ENCODE measurements around the gene CYP4A22. TPM values are rescaled to one million over a fixed set of nuclear protein-coding genes. Genes with fewer than 3 reads are reported as not detected.

CYP4A22 gene
- total and polyA plus RNA-seq, 5 donors from 2014 or later, result not detected

- peaks cover 20% of the 10 kb centered on the region for H3K27me3 Mint-ChIP-seq
- ATAC-seq (ENCODE audit: low read depth in 2 of 2), result peak; percentile 63 to 70
- H3K4me1 Mint-ChIP-seq, result peaks cover 0 to 23% (median 8%) of the 10 kb centered on the region in 4 donors
- Histone ChIP-seq H3K4me1 (ENCODE audit: control insufficient read depth, insufficient read depth, low read length, poor library complexity, severe bottlenecking) (peaks cover 8% of the 10 kb centered on the region), H3K27ac (ENCODE audit: insufficient read depth, low read length, poor library complexity, severe bottlenecking) (no peak overlapping the region), H3K36me3 (ENCODE audit: control insufficient read depth, insufficient read depth, low read length) (no peaks in the 10 kb centered on the region), H3K9me3 (ENCODE audit: control insufficient read depth in 2 of 2, low read length in 2 of 2) (no peaks in the 10 kb centered on the region), H3K4me3 (ENCODE audit: low read depth, low read length) (peak overlapping the region; percentile 66), H3K27me3 (ENCODE audit: control insufficient read depth, insufficient read depth, low read length) (peaks cover 10% of the 10 kb centered on the region)
- peaks cover 0 to 2% (median 0%) of the 10 kb centered on the region in 7 donors for H3K9me3 Mint-ChIP-seq
- H3K4me3 Mint-ChIP-seq, result peak overlapping the region; percentile 17 to 89 (median 83)
- H3K27ac Mint-ChIP-seq, result peak overlapping the region in 2 of 3 donors; percentile 19 to 68
- DNase-seq, result peak; percentile 44 to 78 (median 56)
- peaks cover 4% of the 10 kb centered on the region for H3K36me3 Mint-ChIP-seq
Measured at GRCh38 chr1:47179017-47179987, 42.1 kb downstream of the CYP4A22 start.

DNA sequence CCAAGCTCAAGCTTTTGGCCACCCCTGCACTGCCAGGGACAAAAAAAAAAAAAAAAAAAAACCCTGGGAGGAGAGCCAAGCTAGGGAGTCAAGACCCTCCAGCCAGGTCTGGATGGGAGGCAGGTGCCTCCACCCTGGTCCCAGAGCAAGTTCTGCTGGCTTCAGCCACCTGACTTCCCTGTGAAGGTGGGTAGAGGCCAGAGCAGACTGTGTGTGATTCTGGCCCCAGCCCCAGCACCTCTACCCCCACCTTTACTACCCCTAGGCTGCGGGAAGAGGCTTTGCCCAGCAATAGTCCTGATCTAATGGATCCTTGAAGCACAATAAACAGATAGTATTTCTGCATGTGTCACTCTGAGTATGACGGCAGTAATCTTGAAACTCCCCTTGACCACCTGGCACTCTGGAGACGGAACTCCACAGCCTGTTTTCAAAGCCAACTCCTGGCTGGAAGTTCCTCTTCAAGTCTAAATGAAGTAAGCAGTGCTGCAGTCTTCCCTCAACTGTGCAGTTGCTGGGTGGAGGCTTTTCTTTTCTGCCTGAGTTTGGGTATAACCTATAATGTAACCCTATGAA lies 42.8 kb downstream of the CYP4A22 start:
- peaks cover 8% of the 10 kb centered on the region for H3K4me1 ChIP-seq (ENCODE audit: control insufficient read depth, insufficient read depth, low read length, poor library complexity, severe bottlenecking)
- peaks cover 4% of the 10 kb centered on the region for H3K36me3 Mint-ChIP-seq
- peaks cover 10% of the 10 kb centered on the region for H3K27me3 ChIP-seq (ENCODE audit: control insufficient read depth, insufficient read depth, low read length)
- peaks cover 0 to 23% (median 8%) of the 10 kb centered on the region in 4 donors for H3K4me1 Mint-ChIP-seq
- H3K27ac ChIP-seq (ENCODE audit: insufficient read depth, low read length, poor library complexity, severe bottlenecking), result no peak overlapping the region
- ATAC-seq (ENCODE audit: low read depth in 2 of 2) (no peak), DNase-seq (no peak)
- no peaks in the 10 kb centered on the region for H3K36me3 ChIP-seq (ENCODE audit: control insufficient read depth, insufficient read depth, low read length)
- H3K4me3 Mint-ChIP-seq, result no peak overlapping the region
- peaks cover 16% of the 10 kb centered on the region for H3K27me3 Mint-ChIP-seq
- H3K4me3 ChIP-seq (ENCODE audit: low read depth, low read length), result no peak overlapping the region
- no peaks in the 10 kb centered on the region for H3K9me3 ChIP-seq (ENCODE audit: control insufficient read depth in 2 of 2, low read length in 2 of 2)
- peaks cover 0 to 2% (median 0%) of the 10 kb centered on the region in 7 donors for H3K9me3 Mint-ChIP-seq
- no peak overlapping the region for H3K27ac Mint-ChIP-seq

DNA sequence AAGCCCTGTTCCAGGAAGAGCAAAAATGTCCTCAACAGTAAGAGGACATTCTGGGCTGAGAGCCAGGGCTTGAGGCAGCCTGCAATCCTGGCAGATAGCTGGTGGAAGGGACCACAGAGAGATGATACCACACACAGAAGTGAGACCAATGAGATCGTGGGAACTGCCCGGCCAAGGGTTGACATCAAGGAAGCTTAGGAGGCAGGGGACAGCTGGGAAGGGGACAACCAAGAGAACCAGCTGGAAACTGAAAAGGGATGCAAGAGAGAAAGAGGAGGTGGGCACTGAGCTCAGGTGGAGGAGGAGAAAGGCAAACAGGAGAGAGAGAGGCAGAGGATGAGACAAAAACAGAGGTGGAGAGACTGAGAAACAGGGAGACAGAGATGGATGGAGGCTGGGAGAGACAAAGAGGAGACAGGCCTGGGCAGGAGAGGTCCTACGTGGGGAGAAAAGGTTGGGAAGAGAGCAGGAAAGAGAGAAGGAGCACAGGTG lies 43.4 kb downstream of the CYP4A22 start:
- Histone ChIP-seq H3K4me1 (ENCODE audit: control insufficient read depth, insufficient read depth, low read length, poor library complexity, severe bottlenecking) (peaks cover 8% of the 10 kb centered on the region), H3K27ac (ENCODE audit: insufficient read depth, low read length, poor library complexity, severe bottlenecking) (no peak overlapping the region), H3K36me3 (ENCODE audit: control insufficient read depth, insufficient read depth, low read length) (no peaks in the 10 kb centered on the region), H3K27me3 (ENCODE audit: control insufficient read depth, insufficient read depth, low read length) (peaks cover 10% of the 10 kb centered on the region), H3K9me3 (ENCODE audit: control insufficient read depth in 2 of 2, low read length in 2 of 2) (no peaks in the 10 kb centered on the region), H3K4me3 (ENCODE audit: low read depth, low read length) (no peak overlapping the region)
- no peak for DNase-seq
- H3K36me3 Mint-ChIP-seq, result peaks cover 4% of the 10 kb centered on the region
- peaks cover 0 to 18% (median 8%) of the 10 kb centered on the region in 4 donors for H3K4me1 Mint-ChIP-seq
- H3K4me3 Mint-ChIP-seq, result peak overlapping the region in 1 of 4 donors; percentile 17
- no peak for ATAC-seq (ENCODE audit: low read depth in 2 of 2)
- peaks cover 16% of the 10 kb centered on the region for H3K27me3 Mint-ChIP-seq
- peaks cover 0 to 2% (median 0%) of the 10 kb centered on the region in 7 donors for H3K9me3 Mint-ChIP-seq
- H3K27ac Mint-ChIP-seq, result peak overlapping the region in 1 of 3 donors; percentile 63

- peaks cover 16% of the 10 kb centered on the region for H3K27me3 Mint-ChIP-seq
- no peak overlapping the region for H3K27ac Mint-ChIP-seq
- DNase-seq, result no peak
Measured at GRCh38 chr1:47181095-47181954, 44.1 kb downstream of the CYP4A22 start.

DNA sequence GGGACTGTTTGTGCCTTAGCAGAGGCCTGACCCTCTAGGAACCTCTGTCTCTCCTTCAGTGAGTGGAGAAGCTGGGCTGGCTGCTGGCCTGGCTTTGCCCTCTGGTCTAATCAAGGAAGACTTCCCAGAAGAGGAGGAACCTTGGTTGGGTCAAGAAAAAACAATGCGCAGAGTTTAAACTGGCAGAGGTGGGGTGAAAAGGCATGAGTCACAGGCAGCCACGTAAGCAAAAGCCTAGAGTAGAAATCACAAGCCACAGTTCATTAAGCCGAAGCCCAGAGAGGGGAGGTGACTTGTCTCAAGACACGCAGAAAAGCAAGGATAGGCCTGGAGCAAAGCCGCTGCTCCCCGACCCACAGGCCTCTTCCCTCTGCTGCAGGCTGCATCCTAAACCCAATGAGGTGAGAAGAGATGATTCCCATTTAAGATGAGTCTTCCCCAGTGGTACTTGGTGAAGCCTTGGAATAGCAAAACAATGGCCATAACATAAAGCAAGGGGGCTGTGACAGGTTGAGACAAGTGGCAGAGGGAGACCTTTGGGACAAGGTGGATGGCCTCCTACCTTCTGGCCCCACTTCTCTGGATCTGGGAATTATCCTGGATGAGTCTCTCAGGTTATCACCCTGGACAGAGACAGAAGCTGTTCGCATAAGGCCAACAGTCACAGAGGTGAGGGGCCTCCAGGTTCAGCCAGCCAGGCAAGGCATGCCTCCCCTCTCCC lies 44.9 kb downstream of the CYP4A22 start:
- Mint-ChIP-seq H3K27ac (no peak overlapping the region), H3K4me3 (no peak overlapping the region), H3K9me3 (peaks cover 0 to 1% (median 0%) of the 10 kb centered on the region in 7 donors), H3K27me3 (peaks cover 16% of the 10 kb centered on the region), H3K36me3 (peaks cover 4% of the 10 kb centered on the region), H3K4me1 (peaks cover 0 to 18% (median 8%) of the 10 kb centered on the region in 4 donors)
- no peak for ATAC-seq (ENCODE audit: low read depth in 2 of 2)
- H3K4me1 ChIP-seq (ENCODE audit: control insufficient read depth, insufficient read depth, low read length, poor library complexity, severe bottlenecking), result peaks cover 8% of the 10 kb centered on the region
- H3K9me3 ChIP-seq (ENCODE audit: control insufficient read depth in 2 of 2, low read length in 2 of 2), result no peaks in the 10 kb centered on the region
- no peak overlapping the region for H3K27ac ChIP-seq (ENCODE audit: insufficient read depth, low read length, poor library complexity, severe bottlenecking)
- DNase-seq, result no peak
- peaks cover 10% of the 10 kb centered on the region for H3K27me3 ChIP-seq (ENCODE audit: control insufficient read depth, insufficient read depth, low read length)
- no peaks in the 10 kb centered on the region for H3K36me3 ChIP-seq (ENCODE audit: control insufficient read depth, insufficient read depth, low read length)
- no peak overlapping the region for H3K4me3 ChIP-seq (ENCODE audit: low read depth, low read length)

More at GRCh38 chr1:47181095-47181954, 44.1 kb downstream of the CYP4A22 start:
- Mint-ChIP-seq H3K36me3 (peaks cover 4% of the 10 kb centered on the region), H3K4me1 (peaks cover 0 to 18% (median 8%) of the 10 kb centered on the region in 4 donors), H3K9me3 (peaks cover 0 to 1% (median 0%) of the 10 kb centered on the region in 7 donors), H3K4me3 (no peak overlapping the region)
- no peaks in the 10 kb centered on the region for H3K9me3 ChIP-seq (ENCODE audit: control insufficient read depth in 2 of 2, low read length in 2 of 2)
- H3K27ac ChIP-seq (ENCODE audit: insufficient read depth, low read length, poor library complexity, severe bottlenecking), result no peak overlapping the region
- H3K4me3 ChIP-seq (ENCODE audit: low read depth, low read length), result no peak overlapping the region
- peaks cover 10% of the 10 kb centered on the region for H3K27me3 ChIP-seq (ENCODE audit: control insufficient read depth, insufficient read depth, low read length)
- ATAC-seq (ENCODE audit: low read depth in 2 of 2), result no peak
- H3K4me1 ChIP-seq (ENCODE audit: control insufficient read depth, insufficient read depth, low read length, poor library complexity, severe bottlenecking), result peaks cover 8% of the 10 kb centered on the region
- H3K36me3 ChIP-seq (ENCODE audit: control insufficient read depth, insufficient read depth, low read length), result no peaks in the 10 kb centered on the region

DNA sequence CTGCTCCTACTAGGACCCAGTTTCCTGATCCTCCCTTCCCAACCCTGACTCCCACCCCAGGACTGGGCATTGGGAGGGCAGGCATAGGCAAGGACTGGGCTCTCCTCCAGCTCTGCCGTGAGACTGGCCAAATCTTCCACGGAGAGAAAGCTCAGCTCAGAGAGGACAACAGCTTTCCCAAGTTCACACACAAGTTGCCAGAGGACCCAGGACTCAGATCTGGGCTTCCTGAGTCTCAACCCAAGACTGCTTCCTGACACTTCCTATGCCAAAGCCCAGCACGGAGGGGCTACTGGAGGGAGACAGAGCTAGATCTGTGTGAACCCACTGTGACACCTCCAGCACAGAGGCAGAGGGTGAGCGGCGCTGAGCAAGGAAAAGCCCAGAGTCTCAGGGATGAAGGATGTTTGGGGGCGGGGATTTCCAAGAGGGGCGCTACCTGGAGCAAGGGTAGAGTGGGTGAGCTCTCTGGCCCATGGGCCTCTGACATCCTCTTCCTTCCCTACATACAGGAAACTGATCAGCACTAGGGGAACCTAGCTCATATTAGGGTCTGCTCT lies 45.5 kb downstream of the CYP4A22 start:
- DNase-seq (no peak), ATAC-seq (ENCODE audit: low read depth in 2 of 2) (no peak)
- H3K27ac ChIP-seq (ENCODE audit: insufficient read depth, low read length, poor library complexity, severe bottlenecking), result no peak overlapping the region
- Mint-ChIP-seq H3K4me3 (no peak overlapping the region), H3K9me3 (peaks cover 0 to 1% (median 0%) of the 10 kb centered on the region in 7 donors), H3K27ac (no peak overlapping the region), H3K4me1 (peaks cover 0 to 18% (median 8%) of the 10 kb centered on the region in 4 donors), H3K27me3 (peaks cover 16% of the 10 kb centered on the region), H3K36me3 (peaks cover 4% of the 10 kb centered on the region)
- peaks cover 10% of the 10 kb centered on the region for H3K27me3 ChIP-seq (ENCODE audit: control insufficient read depth, insufficient read depth, low read length)
- peaks cover 8% of the 10 kb centered on the region for H3K4me1 ChIP-seq (ENCODE audit: control insufficient read depth, insufficient read depth, low read length, poor library complexity, severe bottlenecking)
- H3K9me3 ChIP-seq (ENCODE audit: control insufficient read depth in 2 of 2, low read length in 2 of 2), result no peaks in the 10 kb centered on the region
- no peaks in the 10 kb centered on the region for H3K36me3 ChIP-seq (ENCODE audit: control insufficient read depth, insufficient read depth, low read length)
- no peak overlapping the region for H3K4me3 ChIP-seq (ENCODE audit: low read depth, low read length)
